Epidermal melanocyte (primary cell): Measurements from ENCODE around the gene RAP1GAP2.

ENCODE experiments used
- DNase-seq: peaks from one replicate; pipeline ENCODE4 v3.0.0; 2011; ENCODE audit warnings: low spot score; ENCODE audit not compliant: insufficient read length

The RAP1GAP2 gene

DNA sequence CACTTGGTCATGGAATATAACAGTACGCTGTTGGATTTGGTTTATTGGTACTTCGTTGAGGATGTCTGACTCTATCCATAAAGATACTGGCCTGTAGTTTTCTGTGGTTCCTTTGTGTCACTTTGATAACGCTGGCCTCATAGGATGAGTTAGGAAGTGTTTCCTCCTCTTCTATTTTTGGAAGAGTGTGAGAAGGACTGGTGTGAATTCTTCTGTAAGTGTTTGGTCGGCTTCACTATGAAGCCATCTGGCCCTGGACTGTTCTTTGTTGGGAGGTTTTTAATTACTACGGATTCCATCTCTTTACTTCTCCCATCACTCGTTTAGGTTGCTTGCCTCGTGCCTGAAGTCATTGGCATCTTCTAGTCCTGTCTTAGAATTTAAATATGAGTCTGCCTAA is 149.9 kb downstream of the RAP1GAP2 start:
- no peak for DNase-seq

DNA sequence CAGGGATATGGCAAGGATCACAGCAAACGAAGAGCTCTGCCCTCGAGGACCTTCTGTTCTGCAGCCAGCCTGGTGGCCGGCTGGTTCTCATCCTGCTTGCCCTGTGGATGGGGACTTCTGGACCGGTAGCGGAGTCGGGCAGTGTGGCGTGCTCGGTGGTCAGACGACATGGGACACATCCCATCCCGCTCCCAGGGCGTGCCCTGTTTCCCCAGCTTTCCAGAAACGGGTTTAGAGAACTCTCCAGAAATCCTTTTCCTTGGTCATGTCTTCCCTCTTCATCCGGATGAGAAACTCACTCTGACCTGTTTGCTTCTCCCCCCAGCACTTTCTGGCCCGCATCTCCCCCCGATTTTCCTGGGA is 151.3 kb downstream of the RAP1GAP2 start:
- DNase-seq = no peak

GRCh38 chr17:2947996-2948550 is 151.8 kb downstream of the RAP1GAP2 start:
- DNase-seq = no peak

- no peak for DNase-seq
These were observed 152.7 kb downstream of the RAP1GAP2 start for GRCh38 chr17:2948721-2949468.

- DNase-seq = no peak
These were observed 153.3 kb downstream of the RAP1GAP2 start for GRCh38 chr17:2949469-2950044.

DNA sequence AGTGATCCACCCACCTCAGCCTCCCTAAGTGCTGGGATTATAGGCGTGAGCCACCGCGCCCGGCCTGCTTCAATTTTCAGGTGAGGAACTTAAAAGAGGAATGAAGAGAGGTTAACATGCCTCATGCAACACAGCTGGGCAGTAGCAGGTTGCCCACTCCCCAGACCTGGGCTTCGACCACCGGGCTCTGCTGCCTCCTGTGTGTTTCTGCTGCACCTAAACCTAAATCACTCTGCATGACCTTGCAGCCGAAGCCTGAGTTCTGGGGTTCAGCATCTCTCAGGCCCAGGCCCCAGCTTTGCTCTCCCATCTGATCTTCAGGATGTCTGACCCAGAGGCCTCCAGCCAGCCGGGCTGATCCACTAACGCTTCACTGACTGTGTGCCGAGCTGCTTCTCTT is 154.6 kb downstream of the RAP1GAP2 start:
- DNase-seq = no peak

- DNase-seq = no peak
These were observed 156.1 kb downstream of the RAP1GAP2 start for GRCh38 chr17:2952174-2952845.

- no peak for DNase-seq
These were observed 158.7 kb downstream of the RAP1GAP2 start for GRCh38 chr17:2954898-2955445.

- no peak for DNase-seq
These were observed 159.8 kb downstream of the RAP1GAP2 start for GRCh38 chr17:2955931-2956582.

- no peak for DNase-seq
These were observed 161.5 kb downstream of the RAP1GAP2 start for GRCh38 chr17:2957631-2958286.

- no peak for DNase-seq
These were observed 162.5 kb downstream of the RAP1GAP2 start for GRCh38 chr17:2958706-2959222.

DNA sequence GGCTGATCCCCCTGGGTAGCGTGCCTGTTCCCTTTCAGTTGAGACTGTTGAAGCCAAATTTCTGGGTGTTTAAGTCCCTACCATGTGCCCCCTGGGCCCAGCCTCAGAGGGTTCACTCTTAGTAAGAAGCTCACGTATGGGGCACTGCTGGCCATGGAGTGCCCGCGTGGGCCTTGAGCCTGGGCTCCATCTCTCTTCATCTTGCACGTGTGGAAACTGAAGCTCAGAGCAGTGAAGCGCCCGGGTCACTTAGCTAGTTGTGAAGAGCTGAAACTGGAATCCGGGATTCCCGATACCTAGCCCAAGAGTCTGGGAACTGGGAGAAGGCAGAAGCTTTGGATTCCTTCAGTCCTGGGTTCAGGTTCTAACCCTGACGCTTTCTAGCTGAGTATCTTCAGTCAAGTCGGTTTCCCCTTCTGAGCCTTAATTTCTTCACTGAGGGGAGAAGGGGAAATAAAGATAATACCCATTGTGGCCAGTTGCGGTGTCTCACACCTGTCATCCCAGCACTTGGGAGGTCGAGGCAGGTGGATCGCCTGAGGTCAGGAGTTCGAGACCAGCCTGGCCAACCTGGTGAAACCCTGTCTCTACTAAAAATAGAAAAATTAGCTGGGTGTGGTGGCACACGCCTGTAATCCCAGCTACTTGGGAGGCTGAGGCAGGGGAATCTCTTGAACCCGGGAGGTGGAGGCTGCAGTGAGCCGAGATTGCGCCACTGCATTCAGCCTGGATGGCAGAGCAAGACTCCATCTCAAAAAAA is 163.3 kb downstream of the RAP1GAP2 start:
- no peak for DNase-seq

DNA sequence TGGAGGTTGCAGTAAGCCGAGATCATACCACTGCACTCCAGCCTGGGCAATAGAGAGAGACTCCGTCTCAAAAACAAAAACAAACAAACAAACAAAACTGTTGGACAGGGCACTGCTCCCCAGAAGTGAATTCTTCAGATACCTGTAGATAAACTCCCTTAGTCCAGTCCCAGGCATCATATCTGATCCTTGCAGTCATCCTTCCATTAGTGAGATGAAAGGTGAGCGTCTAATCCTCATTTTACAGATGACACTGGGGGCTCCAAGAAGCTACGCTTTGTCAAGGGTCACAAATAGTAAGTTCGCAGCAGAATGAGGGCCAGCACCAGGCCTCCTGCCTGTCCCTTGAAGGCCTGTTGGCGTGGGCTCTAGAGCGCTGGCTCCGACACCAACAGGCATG is 165.2 kb downstream of the RAP1GAP2 start:
- DNase-seq = no peak

GRCh38 chr17:2962236-2962635 is 166.0 kb downstream of the RAP1GAP2 start:
- no peak for DNase-seq

DNA sequence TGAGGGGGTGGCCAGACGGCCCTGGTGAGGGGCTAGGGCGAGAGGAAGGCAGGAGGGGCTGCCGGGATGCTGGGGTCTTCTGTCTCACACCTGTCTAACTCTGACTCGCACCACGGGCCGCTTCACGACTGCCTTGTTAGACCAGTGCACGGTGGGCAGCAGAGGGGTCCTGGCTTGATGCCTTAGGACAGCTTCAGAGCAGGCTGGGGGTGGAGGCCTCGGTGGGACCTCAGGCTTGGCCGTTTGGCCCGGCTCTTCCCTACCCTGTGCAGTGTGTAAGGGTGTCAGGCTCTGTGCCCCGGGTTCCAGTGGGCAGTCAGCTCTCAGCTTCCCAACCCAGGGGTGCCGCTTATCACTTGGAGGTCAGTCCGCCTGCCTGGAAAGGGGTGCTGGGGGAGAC is 166.5 kb downstream of the RAP1GAP2 start:
- no peak for DNase-seq

DNA sequence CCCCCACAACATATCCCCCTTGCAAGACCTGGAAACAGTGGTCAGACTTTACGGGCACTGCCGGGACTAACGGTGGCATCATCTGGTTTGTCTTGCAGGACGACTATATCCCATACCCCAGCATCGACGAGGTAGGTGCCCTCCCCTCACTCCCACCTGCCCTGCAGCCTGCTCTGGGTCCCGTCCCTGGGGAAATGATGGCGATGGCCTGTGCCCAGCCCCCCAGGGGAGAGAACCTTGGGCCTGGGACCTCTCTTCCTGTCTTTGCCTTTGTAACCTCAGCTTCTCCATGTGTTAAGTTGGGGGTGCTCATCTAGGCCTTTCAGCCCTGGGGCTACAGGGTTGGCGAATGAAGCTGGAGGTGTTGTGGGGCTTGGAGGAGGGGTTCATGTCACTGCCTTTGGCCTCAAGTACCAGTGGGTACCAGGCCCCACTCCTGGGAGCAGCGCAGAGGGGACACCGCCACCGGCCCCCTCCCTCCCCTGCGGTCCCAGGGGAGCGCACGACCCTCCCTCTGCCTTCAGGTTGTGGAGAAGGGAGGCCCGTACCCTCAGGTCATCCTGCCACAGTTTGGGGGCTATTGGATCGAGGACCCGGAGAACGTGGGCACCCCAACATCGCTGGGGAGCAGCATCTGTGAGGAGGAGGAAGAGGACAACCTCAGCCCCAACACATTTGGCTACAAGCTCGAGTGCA is 167.2 kb downstream of the RAP1GAP2 start:
- no peak for DNase-seq

GRCh38 chr17:2964028-2964356 is 167.8 kb downstream of the RAP1GAP2 start:
- no peak for DNase-seq

DNA sequence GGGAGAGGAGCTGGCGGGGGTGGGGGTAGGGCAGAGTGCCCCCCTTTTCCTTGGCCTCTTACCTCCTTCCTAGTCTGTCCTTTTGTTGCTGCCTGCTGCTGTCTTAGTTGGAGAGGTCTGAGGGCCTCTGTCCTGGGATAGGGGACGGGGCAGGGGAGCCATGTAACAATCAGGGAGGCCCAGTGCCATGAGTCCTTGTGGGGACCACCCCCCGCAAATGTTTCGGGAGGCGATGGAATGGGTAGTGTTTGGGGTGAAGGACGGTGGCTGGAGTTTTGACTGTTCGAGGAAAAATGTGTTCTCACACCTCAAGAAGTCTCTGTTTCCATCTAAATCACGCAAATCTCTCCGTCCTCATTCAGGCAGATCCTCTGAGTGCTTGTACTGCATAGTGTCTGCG is 168.1 kb downstream of the RAP1GAP2 start:
- no peak for DNase-seq

- DNase-seq = no peak
These were observed 168.6 kb downstream of the RAP1GAP2 start for GRCh38 chr17:2964831-2965230.
